ENCODE results near the gene DCTN1.

The DCTN1 gene

GRCh38 chr2:74327627-74328026 lies 52.5 kb downstream of the DCTN1 start:
- Mint-ChIP-seq H3K27ac (no peak overlapping the region), H3K4me3 (no peak overlapping the region), H3K4me1 (no peaks in the 10 kb centered on the region), H3K27me3 (no peaks in the 10 kb centered on the region), H3K9me3 (no peaks in the 10 kb centered on the region)
- no peak for DNase-seq
- ATAC-seq: no peak

GRCh38 chr2:74327199-74327598 lies 52.9 kb downstream of the DCTN1 start:
- DNase-seq: no peak
- H3K27ac Mint-ChIP-seq: no peak overlapping the region

GRCh38 chr2:74325815-74326214 lies 54.3 kb downstream of the DCTN1 start:
- Mint-ChIP-seq H3K9me3 (no peaks in the 10 kb centered on the region), H3K4me3 (no peak overlapping the region), H3K27ac (no peak overlapping the region), H3K27me3 (no peaks in the 10 kb centered on the region), H3K4me1 (no peaks in the 10 kb centered on the region)
- no peak for DNase-seq
- no peak for ATAC-seq

More at GRCh38 chr2:74327199-74327598, 52.9 kb downstream of the DCTN1 start:
- H3K9me3 Mint-ChIP-seq: no peaks in the 10 kb centered on the region
- H3K27me3 Mint-ChIP-seq: no peaks in the 10 kb centered on the region
- ATAC-seq: no peak
- H3K4me3 Mint-ChIP-seq: no peak overlapping the region
- H3K4me1 Mint-ChIP-seq: no peaks in the 10 kb centered on the region

GRCh38 chr2:74321737-74322136 lies 58.4 kb downstream of the DCTN1 start:
- Mint-ChIP-seq H3K4me1 (no peaks in the 10 kb centered on the region), H3K27me3 (no peaks in the 10 kb centered on the region), H3K9me3 (no peaks in the 10 kb centered on the region), H3K4me3 (no peak overlapping the region), H3K27ac (no peak overlapping the region)
- no peak for ATAC-seq
- DNase-seq: no peak

- Mint-ChIP-seq H3K27me3 (no peaks in the 10 kb centered on the region), H3K9me3 (no peaks in the 10 kb centered on the region), H3K4me1 (no peaks in the 10 kb centered on the region), H3K4me3 (no peak overlapping the region), H3K27ac (no peak overlapping the region)
- DNase-seq (no peak), ATAC-seq (no peak)
Measured at GRCh38 chr2:74317701-74318100, 62.4 kb downstream of the DCTN1 start.

- H3K9me3 Mint-ChIP-seq: no peaks in the 10 kb centered on the region
- ATAC-seq: no peak
- H3K27me3 Mint-ChIP-seq: no peaks in the 10 kb centered on the region
- DNase-seq: no peak
- H3K27ac Mint-ChIP-seq: no peak overlapping the region
- H3K4me1 Mint-ChIP-seq: no peaks in the 10 kb centered on the region
- H3K4me3 Mint-ChIP-seq: no peak overlapping the region
Measured at GRCh38 chr2:74316627-74317295, 63.4 kb downstream of the DCTN1 start.

- Mint-ChIP-seq H3K27me3 (no peaks in the 10 kb centered on the region), H3K27ac (no peak overlapping the region), H3K4me3 (no peak overlapping the region), H3K9me3 (no peaks in the 10 kb centered on the region), H3K4me1 (no peaks in the 10 kb centered on the region)
- ATAC-seq (no peak), DNase-seq (no peak)
Measured at GRCh38 chr2:74314107-74314506, 66.0 kb downstream of the DCTN1 start.

GRCh38 chr2:74313497-74313896 lies 66.6 kb downstream of the DCTN1 start:
- Mint-ChIP-seq H3K9me3 (no peaks in the 10 kb centered on the region), H3K4me1 (no peaks in the 10 kb centered on the region), H3K27me3 (no peaks in the 10 kb centered on the region), H3K4me3 (no peak overlapping the region), H3K27ac (no peak overlapping the region)
- ATAC-seq (no peak), DNase-seq (no peak)

GRCh38 chr2:74312913-74313312 lies 67.2 kb downstream of the DCTN1 start:
- Mint-ChIP-seq H3K9me3 (no peaks in the 10 kb centered on the region), H3K27me3 (no peaks in the 10 kb centered on the region), H3K4me3 (no peak overlapping the region), H3K4me1 (no peaks in the 10 kb centered on the region), H3K27ac (peak overlapping the region in 1 of 2 donors; percentile 30)
- ATAC-seq: no peak
- no peak for DNase-seq
